Thoracic aorta (tissue), 2 donors: ENCODE data around the gene CCDC187. TPM values are rescaled to one million over a fixed set of nuclear protein-coding genes. Genes with fewer than 3 reads are reported as not detected.

Experiments used
- ATAC-seq: fragments of 150-250 bp; one replicate; pipeline ENCODE4 v1.8.0; 2017; ENCODE audit warnings: low read depth; ENCODE audit not compliant: insufficient number of reproducible peaks, low FRiP score
- DNase-seq: peaks from one replicate; pipeline ENCODE4 v3.0.0-alpha.2; 2020; ENCODE audit warnings: low spot score
- H3K27ac ChIP-seq, 2 donors: fragments of 200-600 bp; sonication (generic); 1 replicate in 1 of 2; 2 replicates in 1 of 2; pipeline ENCODE4 v1.5.1; 2016; ENCODE audit warnings: mild to moderate bottlenecking in 2 of 2, moderate library complexity in 2 of 2
- H3K27me3 ChIP-seq: fragments of 200-600 bp; sonication (generic); replicated peaks from 2 replicates; pipeline ENCODE4 v1.6.0; 2016; ENCODE audit warnings: mild to moderate bottlenecking; ENCODE audit not compliant: insufficient read depth
- H3K36me3 ChIP-seq: fragments of 200-600 bp; sonication (generic); one replicate; pipeline ENCODE4 v1.5.1; 2016
- H3K4me1 ChIP-seq, 2 donors: fragments of 200-600 bp; sonication (generic); 1 replicate in 1 of 2; 2 replicates in 1 of 2; pipeline versions ENCODE4 v1.5.1 to v1.6.0; 2016; ENCODE audit warnings: low read depth in 2 of 2, mild to moderate bottlenecking in 1 of 2; ENCODE audit not compliant: control insufficient read depth in 1 of 2
- H3K4me3 ChIP-seq: fragments of 200-600 bp; sonication (generic); 2 replicates; pipeline ENCODE4 v1.5.1; 2016; ENCODE audit warnings: mild to moderate bottlenecking
- H3K9me3 ChIP-seq: fragments of 200-600 bp; sonication (generic); 2 replicates; pipeline ENCODE4 v1.5.1; 2016
- total RNA-seq, 2 donors: library from RNA; depleted of rRNA; stranded (reverse); fragments of >200 nt; gene quantifications; one replicate each; pipeline versions ENCODE4 v1.1.0 to v1.2.3, GENCODE V29; 2016
- TF ChIP-seq, protein P1 (sequence below): fragments of 200-600 bp; sonication (generic); IDR thresholded peaks from one replicate; pipeline ENCODE4 v1.5.1; 2019; ENCODE audit warnings: antibody characterized with exemption

The CCDC187 gene
- total RNA-seq, 2 donors from 2014 or later = not detected

DNA sequence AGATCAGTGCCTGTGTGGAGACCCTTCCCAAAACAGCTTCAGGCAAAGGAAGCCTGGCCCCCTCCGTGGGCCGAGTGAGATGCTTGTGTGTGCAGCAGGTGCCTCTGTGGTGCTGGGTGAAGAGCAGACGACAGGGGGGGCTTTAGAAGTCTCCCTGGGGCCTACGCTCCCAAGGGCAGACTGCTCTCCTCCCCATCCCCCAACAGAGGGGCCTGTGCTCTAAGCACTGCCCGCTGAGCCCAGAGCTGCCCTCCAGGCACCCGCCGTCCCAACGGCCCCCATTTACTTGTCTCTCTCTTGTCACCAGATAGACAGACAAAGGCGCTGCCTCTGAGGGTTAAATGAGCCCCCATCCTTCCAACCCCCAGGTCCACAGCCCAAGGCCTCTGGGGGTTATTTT is 96.3 kb downstream of the CCDC187 start:
- Histone ChIP-seq H3K9me3 (no peaks in the 10 kb centered on the region), H3K4me1 (no peaks in the 10 kb centered on the region), H3K27ac (no peak overlapping the region), H3K27me3 (peaks cover 14% of the 10 kb centered on the region), H3K36me3 (peaks cover 4% of the 10 kb centered on the region), H3K4me3 (no peak overlapping the region)
- TF ChIP-seq, protein P1, sequence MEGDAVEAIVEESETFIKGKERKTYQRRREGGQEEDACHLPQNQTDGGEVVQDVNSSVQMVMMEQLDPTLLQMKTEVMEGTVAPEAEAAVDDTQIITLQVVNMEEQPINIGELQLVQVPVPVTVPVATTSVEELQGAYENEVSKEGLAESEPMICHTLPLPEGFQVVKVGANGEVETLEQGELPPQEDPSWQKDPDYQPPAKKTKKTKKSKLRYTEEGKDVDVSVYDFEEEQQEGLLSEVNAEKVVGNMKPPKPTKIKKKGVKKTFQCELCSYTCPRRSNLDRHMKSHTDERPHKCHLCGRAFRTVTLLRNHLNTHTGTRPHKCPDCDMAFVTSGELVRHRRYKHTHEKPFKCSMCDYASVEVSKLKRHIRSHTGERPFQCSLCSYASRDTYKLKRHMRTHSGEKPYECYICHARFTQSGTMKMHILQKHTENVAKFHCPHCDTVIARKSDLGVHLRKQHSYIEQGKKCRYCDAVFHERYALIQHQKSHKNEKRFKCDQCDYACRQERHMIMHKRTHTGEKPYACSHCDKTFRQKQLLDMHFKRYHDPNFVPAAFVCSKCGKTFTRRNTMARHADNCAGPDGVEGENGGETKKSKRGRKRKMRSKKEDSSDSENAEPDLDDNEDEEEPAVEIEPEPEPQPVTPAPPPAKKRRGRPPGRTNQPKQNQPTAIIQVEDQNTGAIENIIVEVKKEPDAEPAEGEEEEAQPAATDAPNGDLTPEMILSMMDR = no peak
- ATAC-seq (no peak), DNase-seq (no peak)

DNA sequence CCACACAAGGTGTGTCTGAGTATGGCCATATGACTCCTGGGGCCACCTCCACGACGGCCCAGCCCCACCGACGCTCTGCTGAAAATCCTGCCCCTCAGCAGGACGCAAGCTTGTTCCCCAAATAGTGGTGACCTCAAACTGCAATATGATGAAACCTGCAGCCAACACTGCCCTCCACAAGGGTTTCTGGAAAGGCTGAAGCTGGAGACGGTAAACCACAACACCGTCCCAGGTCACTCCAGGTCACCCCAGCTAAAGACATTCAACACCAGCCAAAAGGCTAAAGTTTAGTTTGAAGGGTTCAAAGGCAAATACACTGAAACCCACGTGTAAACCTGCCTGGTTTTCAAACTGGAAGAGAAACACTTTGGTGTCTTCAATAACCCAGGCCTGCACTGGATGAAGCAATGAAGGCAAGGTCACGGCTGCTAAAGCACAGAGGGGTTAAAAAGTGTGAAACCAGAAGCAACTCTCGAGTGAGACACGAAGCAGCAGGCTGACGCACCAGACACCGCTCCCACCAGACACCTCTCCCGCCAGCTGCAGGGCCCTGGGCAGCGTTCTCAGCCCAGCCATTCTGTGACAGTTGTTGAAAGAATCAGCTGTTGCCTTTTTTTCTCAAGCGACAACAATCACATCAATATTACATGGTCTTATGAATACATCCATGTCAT is 97.2 kb downstream of the CCDC187 start:
- Histone ChIP-seq H3K27ac (no peak overlapping the region), H3K27me3 (peaks cover 20% of the 10 kb centered on the region), H3K36me3 (peaks cover 2% of the 10 kb centered on the region), H3K4me3 (no peak overlapping the region), H3K4me1 (no peaks in the 10 kb centered on the region), H3K9me3 (no peaks in the 10 kb centered on the region)
- DNase-seq (no peak), ATAC-seq (no peak)
- TF ChIP-seq, protein P1 = no peak

DNA sequence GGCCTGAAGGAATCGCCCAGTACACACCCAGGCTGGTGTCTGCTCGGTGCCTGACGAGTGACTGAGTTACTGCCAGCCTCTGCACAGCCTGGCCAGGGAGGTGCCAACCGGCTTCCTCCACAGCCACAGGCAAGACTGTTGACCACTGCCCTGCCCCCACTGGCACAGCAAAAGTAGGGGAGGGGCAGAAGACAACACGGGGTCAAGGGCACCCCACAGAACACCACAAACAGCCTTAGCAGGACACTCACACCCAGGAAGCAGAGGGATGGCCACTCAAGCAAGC is 98.2 kb downstream of the CCDC187 start:
- Histone ChIP-seq H3K36me3 (no peaks in the 10 kb centered on the region), H3K4me1 (no peaks in the 10 kb centered on the region), H3K9me3 (no peaks in the 10 kb centered on the region), H3K4me3 (no peak overlapping the region), H3K27me3 (peaks cover 20% of the 10 kb centered on the region), H3K27ac (no peak overlapping the region)
- no peak for DNase-seq
- no peak for ATAC-seq
- TF ChIP-seq, protein P1 = no peak

DNA sequence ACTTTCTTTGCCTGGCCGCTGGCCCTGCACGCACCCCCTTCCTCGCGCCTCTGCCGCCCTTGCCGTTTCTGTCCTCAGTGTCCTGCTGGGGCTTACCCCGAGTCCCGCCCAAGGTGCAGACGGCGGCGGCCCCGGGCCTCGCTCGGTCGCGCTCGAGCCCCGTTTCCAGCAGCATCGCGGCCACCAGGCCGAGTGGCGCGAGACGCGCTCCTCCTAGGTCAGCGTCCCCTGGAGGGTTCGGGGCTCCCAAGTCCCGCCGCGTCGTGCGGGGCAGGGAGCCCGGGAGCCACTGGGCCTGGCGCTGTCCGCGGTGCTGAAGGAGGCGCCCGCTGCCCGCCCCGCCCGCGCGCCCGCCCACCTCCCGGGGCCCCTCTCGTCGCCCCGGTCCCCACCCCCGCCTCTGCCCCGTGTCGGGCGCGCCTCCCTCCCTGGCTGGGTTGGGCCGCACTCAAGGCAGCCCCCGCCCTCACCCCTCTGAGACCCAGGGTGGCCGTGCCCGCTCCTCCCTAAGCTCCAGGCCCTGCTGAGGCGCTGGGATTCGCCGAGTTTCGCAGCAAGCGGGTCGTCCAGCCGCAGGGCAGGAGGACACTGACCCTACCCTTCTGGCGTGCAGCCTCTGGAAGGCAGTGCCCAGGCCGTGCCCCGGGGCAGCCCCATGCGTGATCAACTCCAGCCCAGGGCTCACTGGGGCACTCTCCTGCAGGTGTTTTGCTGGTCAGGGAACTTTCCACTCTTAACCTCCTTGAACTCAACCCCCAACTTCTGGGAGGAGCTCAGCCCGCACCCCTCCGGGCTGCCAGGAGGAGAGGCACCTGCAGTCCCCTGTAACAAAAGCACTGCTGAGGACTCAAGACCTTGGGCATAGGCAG is 98.8 kb downstream of the CCDC187 start, which contains the start of gene LHX3:
TSS of gene LHX3 (minus strand) at position 291 of the 869 bp plus-strand sequence. CDS start at position 175, 116 bp downstream.
- no peak for ATAC-seq
- no peak within 1 kb of the TSS for H3K27ac ChIP-seq
- H3K36me3 ChIP-seq = no peaks in the 10 kb centered on the region
- no peaks in the 10 kb centered on the region for H3K9me3 ChIP-seq
- H3K27me3 ChIP-seq = peaks cover 20% of the 10 kb centered on the region
- TF ChIP-seq, protein P1 = no peak
- H3K4me3 ChIP-seq = no peak within 1 kb of the TSS
- no peaks in the 10 kb centered on the region for H3K4me1 ChIP-seq
- no peak for DNase-seq

DNA sequence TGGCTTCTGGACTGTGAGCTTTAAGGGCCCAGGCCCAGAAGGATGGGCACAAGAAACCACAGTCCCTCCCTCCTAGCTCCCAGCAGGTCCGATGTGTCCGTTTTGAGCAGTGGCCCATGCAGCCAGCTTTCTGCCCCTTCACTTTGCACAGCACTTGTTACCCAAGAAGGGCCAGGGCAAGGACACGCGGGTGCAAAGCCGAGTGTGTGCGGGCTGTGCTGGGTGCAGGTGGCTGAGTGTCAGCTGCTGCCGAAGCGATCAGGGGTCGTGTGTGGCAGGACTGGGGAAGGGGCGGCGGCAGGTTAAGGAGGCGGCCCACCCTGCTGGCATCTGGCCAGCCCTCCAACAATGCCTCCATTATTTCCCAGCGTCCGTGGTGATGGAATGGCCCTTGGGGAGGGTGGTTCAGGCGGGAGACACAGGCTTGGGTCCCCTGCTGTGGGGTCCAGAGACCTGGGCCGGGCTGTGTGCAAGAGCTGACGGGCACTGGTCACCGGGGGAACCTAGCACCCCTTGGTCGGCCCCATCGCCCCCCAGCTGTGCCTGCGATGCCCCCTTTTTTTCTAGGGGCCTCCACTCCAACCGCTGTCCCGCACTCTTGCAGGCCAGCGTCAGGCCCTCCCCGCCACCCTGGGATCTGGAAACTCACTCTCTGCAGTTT is 99.6 kb downstream of the CCDC187 start:
- TF ChIP-seq, protein P1 = no peak
- H3K27me3 ChIP-seq = peaks cover 20% of the 10 kb centered on the region
- DNase-seq = no peak
- H3K36me3 ChIP-seq = no peaks in the 10 kb centered on the region
- ATAC-seq = no peak
- H3K4me3 ChIP-seq = no peak overlapping the region
- no peak overlapping the region for H3K27ac ChIP-seq
- H3K9me3 ChIP-seq = no peaks in the 10 kb centered on the region
- no peaks in the 10 kb centered on the region for H3K4me1 ChIP-seq
